ENCODE measurements around the gene VIP. TPM values are rescaled to one million over a fixed set of nuclear protein-coding genes. Genes with fewer than 3 reads are reported as not detected.

Gene VIP
- total RNA-seq, 2 donors from 2014 or later: not detected

GRCh38 chr6:152775428-152775827, 24.8 kb downstream of the VIP start:
- H3K36me3 ChIP-seq: no peaks in the 10 kb centered on the region

GRCh38 chr6:152776833-152777232, 26.2 kb downstream of the VIP start:
- no peak for DNase-seq (ENCODE audit: low spot score)
- 87% methylated on average over 3 of the region's 3 CpGs for WGBS
- Histone ChIP-seq H3K4me3 (no peak overlapping the region), H3K27ac (no peak overlapping the region), H3K36me3 (no peaks in the 10 kb centered on the region), H3K27me3 (replicated peaks; ENCODE audit: insufficient read depth) (no peaks in the 10 kb centered on the region), H3K4me1 (replicated peaks) (no peaks in the 10 kb centered on the region), H3K9me3 (no peaks in the 10 kb centered on the region)
- TF ChIP-seq POLR2A (IDR thresholded peaks at IDR 0.05) (no peak), CTCF (IDR thresholded peaks at IDR 0.05) (no peak), POLR2AphosphoS5 (IDR thresholded peaks at IDR 0.05) (no peak)
- intact Hi-C loops (cut with DNase I): no loop called here

More at GRCh38 chr6:152775428-152775827, 24.8 kb downstream of the VIP start:
- H3K4me3 ChIP-seq: no peak overlapping the region
- H3K27ac ChIP-seq: no peak overlapping the region
- intact Hi-C loops (cut with DNase I): no loop called here
- H3K27me3 ChIP-seq (replicated peaks; ENCODE audit: insufficient read depth): no peaks in the 10 kb centered on the region
- no peaks in the 10 kb centered on the region for H3K4me1 ChIP-seq (replicated peaks)
- DNase-seq (ENCODE audit: low spot score): no peak
- H3K9me3 ChIP-seq: no peaks in the 10 kb centered on the region
- TF ChIP-seq POLR2AphosphoS5 (IDR thresholded peaks at IDR 0.05) (no peak), POLR2A (IDR thresholded peaks at IDR 0.05) (no peak), CTCF (IDR thresholded peaks at IDR 0.05) (no peak)

GRCh38 chr6:152783217-152783878, 32.8 kb downstream of the VIP start:
- intact Hi-C loops (cut with DNase I): no loop called here
- Histone ChIP-seq H3K36me3 (no peaks in the 10 kb centered on the region), H3K9me3 (no peaks in the 10 kb centered on the region), H3K4me1 (replicated peaks) (no peaks in the 10 kb centered on the region), H3K27ac (no peak overlapping the region), H3K4me3 (no peak overlapping the region), H3K27me3 (replicated peaks; ENCODE audit: insufficient read depth) (no peaks in the 10 kb centered on the region)
- no peak for DNase-seq (ENCODE audit: low spot score)
- 79% methylated on average over 9 of the region's 9 CpGs for WGBS
- TF ChIP-seq POLR2AphosphoS5 (IDR thresholded peaks at IDR 0.05) (no peak), POLR2A (IDR thresholded peaks at IDR 0.05) (no peak), CTCF (IDR thresholded peaks at IDR 0.05) (no peak)

GRCh38 chr6:152794696-152795095, 44.1 kb downstream of the VIP start:
- no peaks in the 10 kb centered on the region for H3K36me3 ChIP-seq
- H3K9me3 ChIP-seq: no peaks in the 10 kb centered on the region
- no peak for DNase-seq (ENCODE audit: low spot score)
- no peak overlapping the region for H3K27ac ChIP-seq
- TF ChIP-seq CTCF (IDR thresholded peaks at IDR 0.05): no peak
- TF ChIP-seq POLR2AphosphoS5 (IDR thresholded peaks at IDR 0.05): no peak
- TF ChIP-seq POLR2A (IDR thresholded peaks at IDR 0.05): no peak
- H3K27me3 ChIP-seq (replicated peaks; ENCODE audit: insufficient read depth): no peaks in the 10 kb centered on the region
- H3K4me3 ChIP-seq: no peak overlapping the region
- intact Hi-C loops (cut with DNase I): no loop called here
- no peaks in the 10 kb centered on the region for H3K4me1 ChIP-seq (replicated peaks)

- no peak for DNase-seq (ENCODE audit: low spot score)
- intact Hi-C loops (cut with DNase I): no loop called here
- Histone ChIP-seq H3K4me3 (no peak overlapping the region), H3K4me1 (replicated peaks) (no peaks in the 10 kb centered on the region), H3K9me3 (no peaks in the 10 kb centered on the region), H3K27me3 (replicated peaks; ENCODE audit: insufficient read depth) (no peaks in the 10 kb centered on the region), H3K27ac (no peak overlapping the region), H3K36me3 (no peaks in the 10 kb centered on the region)
- no peak for TF ChIP-seq POLR2AphosphoS5 (IDR thresholded peaks at IDR 0.05)
- no peak for TF ChIP-seq CTCF (IDR thresholded peaks at IDR 0.05)
- TF ChIP-seq POLR2A (IDR thresholded peaks at IDR 0.05): no peak
Observed at GRCh38 chr6:152804150-152804549, 53.6 kb downstream of the VIP start.
